HepG2 (cell line): ENCODE measurements around the gene TAP1. TPM values are rescaled to one million over a fixed set of nuclear protein-coding genes. Genes with fewer than 3 reads are reported as not detected.

Experiments
- ARID4A ChIP-seq: sonication (generic); formaldehyde crosslinking; IDR thresholded peaks from 2 replicates; pipeline ENCODE4 v1.5.0; 2020; ENCODE audit warnings: mild to moderate bottlenecking, missing genetic modification reagents, borderline replicate concordance
- BCL6 ChIP-seq: IDR thresholded peaks from 2 replicates; pipeline ENCODE4 v1.6.1; 2016; ENCODE audit warnings: missing genetic modification reagents, missing compliant biosample characterization
- CREB3 ChIP-seq: sonication (generic); formaldehyde crosslinking; IDR thresholded peaks from 2 replicates; pipeline ENCODE4 v1.5.0; 2020; ENCODE audit warnings: missing genetic modification reagents
- CREBL2 ChIP-seq: sonication (generic); formaldehyde crosslinking; IDR thresholded peaks from 2 replicates; pipeline ENCODE4 v1.8.1; 2023; ENCODE audit warnings: missing genetic modification reagents, mild to moderate bottlenecking, borderline replicate concordance
- EED ChIP-seq: sonication (generic); formaldehyde crosslinking; IDR thresholded peaks from 2 replicates; pipeline ENCODE4 v1.5.0; 2020; ENCODE audit warnings: mild to moderate bottlenecking, missing genetic modification reagents
- FOXJ3 ChIP-seq: sonication (generic); formaldehyde crosslinking; IDR thresholded peaks from 2 replicates; pipeline ENCODE4 v1.4.0; 2020; ENCODE audit warnings: missing genetic modification reagents, mild to moderate bottlenecking, borderline replicate concordance
- FOXO4 ChIP-seq: sonication (generic); formaldehyde crosslinking; conservative IDR thresholded peaks from 2 replicates; pipeline ENCODE4 v1.8.1; 2023; ENCODE audit warnings: missing genetic modification reagents
- FOXP1 ChIP-seq, 2 experiments: fragments of 450-650 bp in 1 of 2; IDR thresholded peaks; 2 replicates each; pipeline ENCODE4 v1.6.1; 2017 to 2018; ENCODE audit warnings: antibody characterized with exemption in 1 of 2
- ISX ChIP-seq: sonication (generic); formaldehyde crosslinking; conservative IDR thresholded peaks from 2 replicates; pipeline ENCODE4 v1.5.0; 2020; ENCODE audit warnings: missing genetic modification reagents
- KLF16 ChIP-seq, 2 experiments: sonication (generic) in 1 of 2; formaldehyde crosslinking in 1 of 2; IDR thresholded peaks; 2 replicates each; pipeline versions ENCODE4 v1.6.1 to v1.8.0; 2016 to 2023; ENCODE audit warnings: missing genetic modification reagents in 2 of 2, missing compliant biosample characterization in 1 of 2
- MYC ChIP-seq: sonication (generic); formaldehyde crosslinking; IDR thresholded peaks from 2 replicates; pipeline ENCODE4 v1.9.0; 2021; ENCODE audit warnings: missing genetic modification reagents, borderline replicate concordance
- SIN3A ChIP-seq: IDR thresholded peaks from 2 replicates; pipeline ENCODE4 v1.6.1; 2011; ENCODE audit warnings: low read depth, mild to moderate bottlenecking, control low read depth, low read length, borderline replicate concordance
- SMARCE1 ChIP-seq: fragments of 450-650 bp; IDR thresholded peaks from 2 replicates; pipeline ENCODE4 v1.6.1; 2017; ENCODE audit warnings: borderline replicate concordance
- SNAPC2 ChIP-seq: sonication (generic); formaldehyde crosslinking; IDR thresholded peaks from 2 replicates; pipeline ENCODE4 v1.8.1; 2022; ENCODE audit warnings: mild to moderate bottlenecking, missing genetic modification reagents
- ZNF143 ChIP-seq: sonication (generic); formaldehyde crosslinking; IDR thresholded peaks from 2 replicates; pipeline ENCODE4 v1.4.0; 2020; ENCODE audit warnings: missing genetic modification reagents
- ZNF317 ChIP-seq: sonication (generic); formaldehyde crosslinking; IDR thresholded peaks from 2 replicates; pipeline ENCODE4 v1.5.0; 2020; ENCODE audit warnings: mild to moderate bottlenecking, missing genetic modification reagents
- ZNF34 ChIP-seq: sonication (generic); formaldehyde crosslinking; IDR thresholded peaks from 2 replicates; pipeline ENCODE4 v1.4.0; 2020; ENCODE audit warnings: mild to moderate bottlenecking, missing genetic modification reagents, borderline replicate concordance
- ZNF484 ChIP-seq: sonication (generic); formaldehyde crosslinking; IDR thresholded peaks from 2 replicates; pipeline ENCODE4 v1.5.1; 2020; ENCODE audit warnings: mild to moderate bottlenecking, low read depth, missing genetic modification reagents, borderline replicate concordance
- ZNF510 ChIP-seq: sonication (generic); formaldehyde crosslinking; IDR thresholded peaks from 2 replicates; pipeline ENCODE4 v1.4.0; 2020; ENCODE audit warnings: low read depth, mild to moderate bottlenecking, missing genetic modification reagents
- ZNF761 ChIP-seq: sonication (generic); formaldehyde crosslinking; conservative IDR thresholded peaks from 2 replicates; pipeline ENCODE4 v1.4.0; 2020; ENCODE audit warnings: mild to moderate bottlenecking, missing genetic modification reagents
- ZNF777 ChIP-seq: sonication (generic); formaldehyde crosslinking; IDR thresholded peaks from 2 replicates; pipeline ENCODE4 v1.4.0; 2020; ENCODE audit warnings: missing genetic modification reagents
- ZNF816 ChIP-seq: sonication (generic); formaldehyde crosslinking; IDR thresholded peaks from 2 replicates; pipeline ENCODE4 v1.8.0; 2022; ENCODE audit warnings: missing genetic modification reagents, mild to moderate bottlenecking, borderline replicate concordance
- polyA plus RNA-seq, 8 experiments: library from polyadenylated mRNA; depleted of rRNA in 3 of 8; stranded (reverse) in 7 of 8; unstranded in 1 of 8; fragments of >200 nt; fragmentation: Illumina TruSeq in 4 of 8; extraction: Trizol in 4 of 8; gene quantifications; 2 replicates each; pipeline versions ENCODE4 v1.2.1 to v1.2.3, GENCODE V29; 2011 to 2016; ENCODE audit warnings: low read depth in 4 of 8, missing spikeins in 1 of 8, mixed read lengths in 1 of 8; ENCODE audit not compliant: insufficient read depth in 1 of 8
- total RNA-seq, 5 experiments: library from RNA; depleted of rRNA; stranded (reverse); fragments of >200 nt; fragmentation: Illumina TruSeq; extraction: Trizol; gene quantifications; 2 replicates each; pipeline ENCODE4 v1.2.3, GENCODE V29; 2016; ENCODE audit warnings: low read depth in 1 of 5

TAP1 gene
- total and polyA plus RNA-seq, 2 of the 13 experiments (the other 11 are each of a cell fraction or from before 2014, with no cell fraction given): 31.2 to 52.2 TPM

GRCh38 chr6:32796848-32797776 lies 56.4 kb downstream of the TAP1 start (continued):
- TF ChIP-seq EED (no peak), ZNF761 (CRISPR knock-in tag) (no peak), MYC (CRISPR knock-in tag) (no peak), ZNF777 (CRISPR knock-in tag) (no peak), ISX (CRISPR knock-in tag) (no peak), ZNF484 (CRISPR knock-in tag) (no peak), ZNF816 (CRISPR knock-in tag) (no peak), SMARCE1 (no peak), KLF16 (CRISPR knock-in tag; IDR thresholded peaks at IDR 0.05) (no peak), ZNF317 (CRISPR knock-in tag) (no peak), ZNF34 (CRISPR knock-in tag) (no peak), SIN3A (no peak), ARID4A (CRISPR knock-in tag) (peak; percentile 29; the same call in 1 of the 2 replicates), CREB3 (CRISPR knock-in tag) (no peak), FOXP1 (IDR thresholded peaks at IDR 0.05) (no peak), FOXP1 (CRISPR knock-in tag; IDR thresholded peaks at IDR 0.05) (no peak), FOXO4 (CRISPR knock-in tag) (0 out of 2 replicates have a peak, but pooled peaks have one; percentile 38), BCL6 (0 out of 2 replicates have a peak, but pooled peaks have one; percentile 2), SNAPC2 (CRISPR knock-in tag) (no peak), ZNF510 (no peak), ZNF143 (CRISPR knock-in tag) (no peak), FOXJ3 (no peak), CREBL2 (CRISPR knock-in tag) (no peak)
